Ectodermal cell (in vitro differentiated cells): Measurements from ENCODE around the gene NMNAT1. TPM values are rescaled to one million over a fixed set of nuclear protein-coding genes. Genes with fewer than 3 reads are reported as not detected.
A peak's percentile ranks its signal among the peaks of the same experiment; 100 is the strongest.

Source experiments
- H3K27ac ChIP-seq: 2 replicates; pipeline ENCODE4 v1.7.0; 2013; ENCODE audit warnings: mild to moderate bottlenecking, low read depth, low read length; ENCODE audit not compliant: insufficient read depth, poor library complexity, severe bottlenecking
- H3K27me3 ChIP-seq: 2 replicates; pipeline ENCODE4 v1.7.0; 2013; ENCODE audit warnings: mild to moderate bottlenecking, low read length; ENCODE audit not compliant: insufficient read depth, control insufficient read depth, poor library complexity, severe bottlenecking
- H3K36me3 ChIP-seq: one replicate; pipeline ENCODE4 v1.7.0; 2013; ENCODE audit warnings: low read length; ENCODE audit not compliant: control insufficient read depth, insufficient read depth
- H3K4me1 ChIP-seq: one replicate; pipeline ENCODE4 v1.7.0; 2013; ENCODE audit warnings: low read length; ENCODE audit not compliant: control insufficient read depth, insufficient read depth
- H3K4me3 ChIP-seq: 2 replicates; pipeline ENCODE4 v1.7.0; 2013; ENCODE audit warnings: low read depth, low read length, control low read depth; ENCODE audit not compliant: insufficient read depth
- H3K9me3 ChIP-seq: 2 replicates; pipeline ENCODE4 v1.7.0; 2013; ENCODE audit warnings: mild to moderate bottlenecking, low read length, moderate library complexity; ENCODE audit not compliant: control insufficient read depth
- WGBS, 2 experiments: methylation state at CpG; one replicate each; pipeline ENCODE4 v1.1.7; 2013; ENCODE audit warnings: missing lambda C conversion rate in 2 of 2; 5-methylcytosine and 5-hydroxymethylcytosine counted together
- polyA plus RNA-seq, 4 experiments: library from polyadenylated mRNA; stranded (reverse); fragments of 50-300 nt; gene quantifications; one replicate each; pipeline ENCODE4 v1.2.3, GENCODE V29; 2013

The NMNAT1 gene
- polyA plus RNA-seq (2013, experiment 1 of 4), result 13.1 TPM
- polyA plus RNA-seq (2013, experiment 2 of 4), result 11.8 TPM
- polyA plus RNA-seq (2013, experiment 3 of 4), result 8.2 TPM
- 11.0 TPM for polyA plus RNA-seq (2013, experiment 4 of 4)

- no peaks in the 10 kb centered on the region for H3K36me3 ChIP-seq
- no peaks in the 10 kb centered on the region for H3K9me3 ChIP-seq
- peak within 1 kb of the TSS; percentile 18 for H3K27ac ChIP-seq
- H3K4me1 ChIP-seq, result no peaks in the 10 kb centered on the region
- H3K27me3 ChIP-seq, result no peaks in the 10 kb centered on the region
- peak within 1 kb of the TSS; percentile 82 for H3K4me3 ChIP-seq
- 0 to 1% methylated on average over 53 of the region's 53 CpGs for WGBS, 2 experiments
Measured at GRCh38 chr1:9942939-9943788, at the start of gene NMNAT1, which contains the start of gene LZIC. NMNAT1 (plus strand) TSS chr1:9943475; CDS start chr1:9972074, 28,599 bp downstream. LZIC (minus strand) TSS chr1:9943391; CDS start chr1:9936619, 6,772 bp downstream.

DNA sequence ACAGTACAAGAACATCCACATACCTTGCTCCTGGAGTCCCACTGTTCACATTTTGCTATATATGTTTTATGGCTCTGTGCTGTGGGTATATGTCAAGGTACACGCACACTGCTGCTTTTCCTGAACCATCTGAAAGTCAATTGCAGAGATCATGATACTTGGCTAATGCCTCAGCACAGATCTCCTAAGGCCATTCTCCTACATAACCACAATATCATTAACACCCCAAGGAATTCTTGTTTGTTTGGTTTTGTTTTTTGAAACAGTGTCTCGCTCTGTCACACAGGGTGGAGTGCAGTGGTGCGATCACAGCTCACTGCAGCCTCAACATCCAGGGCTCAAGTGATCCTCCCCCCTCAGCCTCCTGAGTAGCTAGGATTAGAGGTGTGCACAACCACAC, 49.2 kb upstream of the NMNAT1 start:
- H3K4me3 ChIP-seq, result no peak overlapping the region
- H3K4me1 ChIP-seq, result peaks cover 16% of the 10 kb centered on the region
- no peak overlapping the region for H3K27ac ChIP-seq
- H3K36me3 ChIP-seq, result no peaks in the 10 kb centered on the region
- no peaks in the 10 kb centered on the region for H3K27me3 ChIP-seq
- H3K9me3 ChIP-seq, result no peaks in the 10 kb centered on the region
- 88 to 91% methylated on average over 3 of the region's 3 CpGs for WGBS, 2 experiments

GRCh38 chr1:9900142-9901043, 42.9 kb upstream of the NMNAT1 start:
- Histone ChIP-seq H3K27ac (no peak overlapping the region), H3K4me3 (no peak overlapping the region), H3K9me3 (no peaks in the 10 kb centered on the region), H3K27me3 (no peaks in the 10 kb centered on the region), H3K4me1 (peaks cover 5% of the 10 kb centered on the region), H3K36me3 (no peaks in the 10 kb centered on the region)
- WGBS, 2 experiments, result 91 to 92% methylated on average over 18 of the region's 18 CpGs

- Histone ChIP-seq H3K4me3 (no peak overlapping the region), H3K27ac (no peak overlapping the region), H3K4me1 (peaks cover 5% of the 10 kb centered on the region), H3K36me3 (no peaks in the 10 kb centered on the region), H3K9me3 (no peaks in the 10 kb centered on the region), H3K27me3 (no peaks in the 10 kb centered on the region)
- WGBS, 2 experiments, result 91 to 93% methylated on average over 9 of the region's 9 CpGs
Measured at GRCh38 chr1:9901148-9902059, 41.9 kb upstream of the NMNAT1 start.

DNA sequence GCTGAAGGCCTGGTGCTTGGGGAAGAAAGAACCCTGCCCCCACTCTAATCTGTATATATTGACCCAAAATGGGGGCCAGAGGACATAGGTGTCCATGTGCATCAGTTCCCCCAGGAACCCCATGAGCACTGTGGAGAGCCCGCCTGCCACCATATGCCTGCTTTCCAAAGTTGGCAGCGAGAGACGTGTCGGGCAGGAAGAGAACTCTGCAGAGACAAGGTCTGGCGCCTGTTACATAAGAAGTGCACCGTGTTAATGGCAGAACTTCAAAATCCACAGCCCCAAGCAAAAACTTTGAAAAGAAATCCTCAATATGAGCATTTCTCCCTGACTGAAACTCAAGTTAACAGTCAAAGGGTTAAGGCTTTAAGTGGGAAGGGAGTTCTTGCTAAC, 41.2 kb upstream of the NMNAT1 start:
- 94 to 98% methylated on average over 6 of the region's 6 CpGs for WGBS, 2 experiments
- Histone ChIP-seq H3K36me3 (no peaks in the 10 kb centered on the region), H3K27me3 (no peaks in the 10 kb centered on the region), H3K4me3 (no peak overlapping the region), H3K4me1 (peaks cover 5% of the 10 kb centered on the region), H3K27ac (no peak overlapping the region), H3K9me3 (no peaks in the 10 kb centered on the region)

DNA sequence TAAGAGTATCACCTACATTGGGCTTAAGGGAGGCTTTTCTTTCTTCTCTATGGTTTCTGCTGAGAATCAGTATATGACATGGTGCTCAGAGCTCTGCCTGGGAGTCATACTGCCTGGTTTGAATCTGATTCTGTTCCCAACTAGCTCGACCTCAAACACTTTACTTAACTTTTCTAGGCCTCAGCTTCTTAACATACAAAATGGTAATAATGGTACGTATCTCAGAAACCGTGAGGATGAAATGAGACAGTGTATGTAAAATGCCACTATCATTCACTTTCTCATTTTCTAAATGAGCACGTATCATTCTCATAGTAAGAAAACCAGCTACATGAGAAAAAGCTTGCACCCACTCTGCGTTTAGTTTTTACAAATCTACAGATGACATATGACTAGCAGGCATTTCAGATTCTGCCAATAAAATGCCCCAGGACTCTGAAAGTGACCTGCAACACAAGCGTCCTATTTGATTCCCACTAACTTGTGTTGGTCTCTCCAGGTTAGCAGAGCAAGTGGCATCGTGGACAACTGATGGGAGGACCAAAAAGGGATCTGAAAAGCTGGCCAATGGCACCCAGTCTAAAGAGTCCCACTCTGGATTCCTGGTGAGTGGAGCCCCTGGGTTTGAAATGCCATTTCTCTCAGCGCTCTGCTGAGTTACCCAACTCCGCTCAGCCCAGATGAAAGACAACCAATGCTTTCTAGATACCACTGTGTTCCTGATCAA, 39.3 kb upstream of the NMNAT1 start:
- no peaks in the 10 kb centered on the region for H3K36me3 ChIP-seq
- no peak overlapping the region for H3K27ac ChIP-seq
- no peaks in the 10 kb centered on the region for H3K27me3 ChIP-seq
- H3K4me1 ChIP-seq, result peaks cover 9% of the 10 kb centered on the region
- no peak overlapping the region for H3K4me3 ChIP-seq
- 95 to 97% methylated on average over 9 of the region's 9 CpGs for WGBS, 2 experiments
- H3K9me3 ChIP-seq, result no peaks in the 10 kb centered on the region

GRCh38 chr1:9904596-9904995, 38.7 kb upstream of the NMNAT1 start:
- Histone ChIP-seq H3K4me3 (no peak overlapping the region), H3K4me1 (peaks cover 14% of the 10 kb centered on the region), H3K36me3 (no peaks in the 10 kb centered on the region), H3K27ac (no peak overlapping the region), H3K9me3 (no peaks in the 10 kb centered on the region), H3K27me3 (no peaks in the 10 kb centered on the region)
- 80 to 84% methylated on average over 3 of the region's 3 CpGs for WGBS, 2 experiments

- Histone ChIP-seq H3K36me3 (no peaks in the 10 kb centered on the region), H3K27me3 (no peaks in the 10 kb centered on the region), H3K9me3 (no peaks in the 10 kb centered on the region), H3K4me3 (no peak overlapping the region), H3K27ac (no peak overlapping the region), H3K4me1 (peaks cover 14% of the 10 kb centered on the region)
- WGBS, 2 experiments, result 78 to 79% methylated on average over 4 of the region's 4 CpGs
Measured at GRCh38 chr1:9905010-9905409, 38.3 kb upstream of the NMNAT1 start.

- Histone ChIP-seq H3K27ac (no peak overlapping the region), H3K9me3 (no peaks in the 10 kb centered on the region), H3K4me1 (peaks cover 21% of the 10 kb centered on the region), H3K4me3 (no peak overlapping the region), H3K36me3 (no peaks in the 10 kb centered on the region), H3K27me3 (no peaks in the 10 kb centered on the region)
- WGBS, 2 experiments, result 95 to 100% methylated on average over 2 of the region's 2 CpGs
Measured at GRCh38 chr1:9906466-9906865, 36.8 kb upstream of the NMNAT1 start.
